GM18861 (cell line): Measurements from ENCODE around the gene MON1B.
"Not testable (repeated sequence)": the region's sequence is repeated elsewhere in the genome, so short reads cannot be mapped to it uniquely, and the experiment has no call there.

Experiments used
- ATAC-seq: cut with Tn5 transposase; IDR thresholded peaks from one replicate; pipeline ENCODE4 v1.9.1; 2021; ENCODE audit not compliant: unreplicated experiment

Gene MON1B

DNA sequence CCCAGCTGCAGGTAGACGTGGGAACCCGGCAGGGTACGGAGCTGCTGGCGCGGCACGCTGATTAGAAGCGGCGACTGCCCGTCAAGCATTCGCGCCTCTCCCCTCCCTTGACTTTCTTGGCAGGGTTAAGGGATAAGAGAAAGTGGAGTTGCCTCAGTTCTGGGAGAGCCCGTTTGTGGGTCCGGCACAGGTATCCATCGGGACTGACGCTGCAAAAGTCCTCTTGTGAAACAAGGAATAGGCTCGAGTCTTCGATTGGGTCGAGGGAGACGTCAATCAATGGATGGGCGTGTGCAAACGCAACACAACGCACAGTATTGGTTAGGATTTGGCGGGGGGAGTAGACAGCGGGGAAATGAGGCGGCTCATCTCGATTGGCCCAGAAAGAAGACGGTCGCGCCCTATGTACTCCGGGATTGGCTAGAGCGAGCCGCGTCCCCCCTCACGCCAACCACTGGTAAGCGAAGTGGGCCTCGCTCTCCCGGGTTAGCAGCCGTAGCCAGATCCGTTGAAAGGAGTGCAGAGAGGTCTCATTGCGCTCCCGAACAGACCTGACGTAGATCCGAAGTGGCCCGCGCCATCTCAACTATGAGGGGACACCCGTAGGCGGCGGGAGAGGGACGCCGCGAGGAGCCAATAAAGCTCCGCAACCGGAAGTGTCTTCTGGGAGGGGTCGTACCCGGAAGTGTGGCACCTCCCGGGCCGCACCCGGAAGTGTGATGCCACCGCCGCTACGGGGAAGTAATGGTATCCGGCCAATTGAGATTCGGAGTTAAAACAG is at the start of gene MON1B:
Gene MON1B (plus strand): TSS at position 713 of the 781 bp plus-strand sequence. CDS start 296 bp downstream, outside the sequence.
- peak; percentile 93 for ATAC-seq

GRCh38 chr16:77143364-77143763 is 47.6 kb upstream of the MON1B start:
- ATAC-seq, result no peak

DNA sequence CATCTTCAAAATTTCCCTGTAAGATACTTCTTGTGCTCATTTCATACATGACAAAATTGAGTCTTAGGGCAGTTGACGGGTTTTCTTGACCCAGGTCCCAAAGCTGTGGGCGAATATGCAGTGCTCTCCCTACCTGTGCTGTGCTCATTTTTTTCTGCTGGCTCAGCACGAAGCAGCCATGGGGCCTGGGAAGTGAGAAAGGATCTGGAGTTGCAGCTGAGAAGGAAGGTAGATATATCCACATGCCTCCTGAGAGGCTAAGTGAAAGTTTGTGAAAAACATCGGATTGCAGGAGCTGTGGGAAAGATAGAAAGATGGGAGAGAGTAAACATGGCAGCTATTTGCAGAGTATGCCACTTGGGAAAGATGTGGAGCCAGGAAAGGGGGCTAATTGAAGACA is 42.9 kb upstream of the MON1B start:
- ATAC-seq, result no peak

- no peak for ATAC-seq
Observed at GRCh38 chr16:77157346-77158058, 33.5 kb upstream of the MON1B start.

GRCh38 chr16:77158293-77158692 is 32.7 kb upstream of the MON1B start:
- ATAC-seq, result no peak

GRCh38 chr16:77165006-77165405 is 26.0 kb upstream of the MON1B start:
- no peak for ATAC-seq

DNA sequence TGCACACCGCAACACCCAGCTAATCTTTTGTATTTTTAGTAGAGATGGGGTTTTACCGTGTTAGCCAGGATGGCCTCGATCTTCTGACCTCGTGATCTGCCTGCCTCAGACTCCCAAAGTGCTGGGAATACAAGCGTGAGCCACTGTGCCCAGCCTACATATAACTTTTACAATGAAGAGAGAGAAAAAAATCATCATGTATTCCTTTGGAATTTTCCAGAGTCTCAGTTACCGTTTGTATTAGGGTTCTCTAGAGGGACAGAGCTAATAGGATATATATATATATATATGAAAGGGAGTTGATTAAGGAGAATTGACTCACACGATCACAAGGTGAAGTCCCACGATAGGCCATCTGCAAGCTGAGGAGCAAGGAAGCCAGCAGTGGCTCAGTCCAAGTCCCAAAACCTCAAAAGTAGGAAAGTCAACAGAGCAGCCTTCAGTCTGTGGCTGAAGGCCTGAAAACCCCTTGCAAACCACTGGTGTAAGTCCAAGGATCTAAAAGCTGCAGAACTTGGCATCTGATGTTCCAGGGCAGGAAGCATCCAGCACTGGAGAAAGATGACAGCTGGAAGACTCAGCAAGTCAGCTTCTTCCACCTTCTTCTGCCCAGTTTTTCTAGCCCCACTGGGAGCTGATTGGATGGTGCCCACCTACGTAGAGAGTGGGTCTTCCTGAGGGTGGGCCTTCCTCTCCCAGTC is 25.3 kb upstream of the MON1B start:
- ATAC-seq, result not testable (repeated sequence)

GRCh38 chr16:77166726-77167125 is 24.3 kb upstream of the MON1B start:
- no peak for ATAC-seq

GRCh38 chr16:77168901-77169300 is 22.1 kb upstream of the MON1B start:
- no peak for ATAC-seq

- ATAC-seq, result peak; percentile 67
Observed at GRCh38 chr16:77169650-77170236, 21.2 kb upstream of the MON1B start.

DNA sequence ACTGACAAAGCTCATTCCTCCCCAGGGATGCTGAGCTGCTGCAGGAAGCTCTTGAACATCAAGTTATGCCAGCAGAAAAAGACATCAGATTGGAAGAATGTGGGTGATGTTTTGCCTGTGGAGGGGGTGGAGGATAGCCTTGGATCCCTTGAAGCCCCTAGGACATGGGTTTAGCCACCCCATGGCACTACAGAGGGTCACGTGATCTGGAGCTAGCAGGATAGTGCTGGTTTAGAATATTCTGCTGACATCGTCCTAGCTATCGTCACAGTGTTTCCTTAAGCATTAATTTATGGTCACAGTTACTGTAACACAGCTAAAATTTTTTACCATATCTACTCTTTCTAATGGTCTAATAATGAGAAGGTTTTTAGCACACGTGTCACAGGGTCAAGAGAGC is 20.2 kb upstream of the MON1B start:
- no peak for ATAC-seq

DNA sequence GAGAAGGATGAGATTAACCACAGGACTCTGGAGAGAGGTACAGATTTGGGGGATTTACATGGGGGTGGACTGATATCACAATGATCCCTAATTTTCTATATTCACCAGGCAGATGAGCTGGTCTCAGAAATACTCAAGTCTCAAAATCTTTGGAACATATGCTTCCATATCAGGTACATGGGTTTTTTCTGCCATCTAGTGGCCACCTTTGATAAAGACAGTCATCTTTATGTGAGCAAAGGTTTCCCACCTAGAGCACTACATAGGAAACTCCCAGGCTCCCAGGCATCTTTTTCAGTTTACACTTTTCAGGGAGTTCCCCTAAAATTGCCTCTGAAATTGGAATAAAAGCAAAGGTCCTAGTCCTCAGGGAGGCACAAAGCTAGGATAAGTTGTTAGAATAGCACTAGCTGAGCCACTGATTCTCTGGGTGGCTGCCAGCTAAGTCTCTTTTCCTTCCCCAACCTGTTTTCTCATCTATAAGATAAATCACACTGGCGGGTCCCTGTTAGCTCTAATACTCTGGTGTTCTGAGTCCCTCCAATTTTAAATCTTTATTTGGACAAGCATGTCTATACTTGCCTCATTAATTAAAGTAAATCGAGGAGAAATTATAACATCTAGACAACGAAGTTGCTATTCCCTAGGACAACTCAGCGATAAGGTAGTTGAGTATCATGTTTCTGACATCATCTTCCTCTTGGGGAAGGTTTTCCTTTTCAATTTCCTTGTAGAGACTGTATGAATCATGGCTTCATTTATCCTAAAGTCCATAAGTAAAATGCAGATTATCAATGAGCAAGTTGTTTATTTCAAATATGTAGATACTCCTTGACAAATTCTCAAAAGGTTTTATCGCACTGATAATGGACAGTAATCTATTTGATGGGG is 19.0 kb upstream of the MON1B start:
- ATAC-seq, result peak; percentile 80

DNA sequence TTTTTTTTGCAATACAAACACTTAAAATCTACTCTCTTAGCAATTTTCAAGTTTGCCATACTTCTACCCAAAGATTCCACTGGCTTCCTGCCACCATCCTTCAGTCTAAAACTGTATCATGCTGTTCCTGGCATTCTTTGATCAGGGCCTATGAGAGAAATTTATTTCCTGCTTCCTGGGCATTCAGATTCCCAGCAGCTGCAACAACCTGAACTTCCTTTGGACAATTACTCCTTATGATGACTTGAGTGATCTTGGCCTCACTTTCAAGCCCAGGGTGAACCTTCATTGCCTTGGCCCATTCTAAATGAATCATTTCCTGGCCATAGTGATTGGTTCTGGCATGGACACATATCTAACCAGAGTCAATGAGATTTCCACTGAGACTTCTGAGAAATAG is 18.0 kb upstream of the MON1B start:
- ATAC-seq, result no peak

DNA sequence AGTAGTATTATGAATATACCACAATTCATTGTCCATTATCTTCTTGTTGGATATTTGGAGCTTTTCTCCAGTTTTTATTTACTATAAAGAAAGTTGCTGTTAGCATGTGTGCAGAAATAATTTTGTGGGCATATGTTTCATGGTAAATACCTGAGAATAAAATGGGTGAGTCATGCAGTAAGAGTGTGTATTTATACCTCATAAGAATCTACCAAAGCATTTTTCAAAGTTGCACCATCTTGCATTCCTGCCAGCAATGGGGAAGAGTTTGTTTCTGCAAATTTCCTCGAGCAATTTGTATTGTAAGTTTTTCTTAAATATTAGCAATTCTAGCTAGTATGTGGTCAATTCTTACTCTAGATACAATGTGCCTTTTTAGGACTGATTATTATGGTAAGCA is 7.9 kb upstream of the MON1B start:
- no peak for ATAC-seq

- ATAC-seq, result not testable (repeated sequence)
Observed at GRCh38 chr16:77186298-77186697, 4.7 kb upstream of the MON1B start.

- ATAC-seq, result no peak
Observed at GRCh38 chr16:77190190-77190477, 856 bp upstream of the MON1B start.

GRCh38 chr16:77191259-77191969 is 424 bp downstream of the MON1B start:
- no peak for ATAC-seq

- ATAC-seq, result no peak
Observed at GRCh38 chr16:77193377-77193776, 2.4 kb downstream of the MON1B start.

- ATAC-seq, result no peak
Observed at GRCh38 chr16:77194295-77195231, 3.6 kb downstream of the MON1B start.
